WTC11 (cell line): ENCODE measurements around the gene FZD7. TPM values are rescaled to one million over a fixed set of nuclear protein-coding genes. Genes with fewer than 3 reads are reported as not detected.

ENCODE experiments used
- ATAC-seq: fragments of 200-7000 bp; cut with Tn5 transposase; 2 replicates; pipeline ENCODE4 v1.10.0; 2021; ENCODE audit warnings: mild to moderate bottlenecking, moderate library complexity
- CTCF ChIA-PET: fragments of 300-600 bp; sonication (Branson Sonifier 250); formaldehyde crosslinking; loops from one replicate; lab custom pipeline; 2021; ENCODE audit warnings: antibody characterized with exemption; lab: Charles Lee
- POLR2A ChIA-PET: fragments of 350-600 bp; sonication (Branson Sonifier 250); formaldehyde crosslinking; loops from one replicate; lab custom pipeline; 2021; ENCODE audit warnings: antibody characterized with exemption; lab: Charles Lee
- DNase-seq: peaks from one replicate; pipeline ENCODE4 v3.0.0; 2021; ENCODE audit warnings: low spot score
- H3K27ac Mint-ChIP-seq: 2 replicates; pipeline ENCODE4 v1.8.0; 2021; ENCODE audit warnings: mixed read lengths
- H3K27me3 Mint-ChIP-seq: 2 replicates; pipeline ENCODE4 v1.8.0; 2021; ENCODE audit warnings: low read depth, mild to moderate bottlenecking, moderate library complexity, mixed read lengths
- H3K36me3 Mint-ChIP-seq: 2 replicates; pipeline ENCODE4 v1.8.0; 2021; ENCODE audit warnings: mixed read lengths
- H3K4me1 Mint-ChIP-seq: 2 replicates; pipeline ENCODE4 v1.8.0; 2022; ENCODE audit warnings: mixed read lengths
- H3K4me3 Mint-ChIP-seq: 2 replicates; pipeline ENCODE4 v1.8.0; 2021; ENCODE audit warnings: mild to moderate bottlenecking, moderate library complexity, mixed read lengths
- H3K9me3 Mint-ChIP-seq: 2 replicates; pipeline ENCODE4 v1.8.0; 2021; ENCODE audit warnings: mixed read lengths
- AFF4 ChIP-seq: sonication (generic); formaldehyde crosslinking; IDR thresholded peaks from 2 replicates; pipeline ENCODE4 v1.8.1; 2023; ENCODE audit warnings: mild to moderate bottlenecking, missing genetic modification reagents, borderline replicate concordance
- ATF6 ChIP-seq: sonication (generic); formaldehyde crosslinking; IDR thresholded peaks from 2 replicates; pipeline ENCODE4 v1.8.1; 2023; ENCODE audit warnings: mild to moderate bottlenecking, missing genetic modification reagents
- CREB1 ChIP-seq: sonication (generic); formaldehyde crosslinking; IDR thresholded peaks from 2 replicates; pipeline ENCODE4 v1.8.0; 2023; ENCODE audit warnings: mild to moderate bottlenecking, missing genetic modification reagents
- EMX1 ChIP-seq: fragments of 250-450 bp; sonication (Bioruptor Pico); IDR thresholded peaks from 2 replicates; pipeline ENCODE4 v1.8.0; 2021; ENCODE audit warnings: mild to moderate bottlenecking
- FOXP1 ChIP-seq: sonication (generic); formaldehyde crosslinking; IDR thresholded peaks from 2 replicates; pipeline ENCODE4 v1.8.0; 2022; ENCODE audit warnings: missing genetic modification reagents, mild to moderate bottlenecking, moderate library complexity, borderline replicate concordance
- HMGA2 ChIP-seq: fragments of 250-450 bp; sonication (Bioruptor Pico); IDR thresholded peaks from 2 replicates; pipeline ENCODE4 v1.4.0; 2021; ENCODE audit warnings: mild to moderate bottlenecking, moderate library complexity
- NFYB ChIP-seq: sonication (generic); formaldehyde crosslinking; conservative IDR thresholded peaks from 2 replicates; pipeline ENCODE4 v1.8.0; 2022; ENCODE audit warnings: low read depth, missing genetic modification reagents
- PRRX2 ChIP-seq: fragments of 250-450 bp; sonication (Bioruptor Pico); IDR thresholded peaks from 2 replicates; pipeline ENCODE4 v1.8.0; 2021; ENCODE audit warnings: mild to moderate bottlenecking
- SMAD3 ChIP-seq: sonication (generic); formaldehyde crosslinking; IDR thresholded peaks from 2 replicates; pipeline ENCODE4 v1.8.0; 2022; ENCODE audit warnings: missing genetic modification reagents, mild to moderate bottlenecking, borderline replicate concordance
- TEAD1 ChIP-seq: sonication (generic); formaldehyde crosslinking; IDR thresholded peaks from 2 replicates; pipeline ENCODE4 v1.8.0; 2022; ENCODE audit warnings: mild to moderate bottlenecking, missing genetic modification reagents
- TEAD4 ChIP-seq: sonication (generic); formaldehyde crosslinking; IDR thresholded peaks from 2 replicates; pipeline ENCODE4 v1.8.0; 2022; ENCODE audit warnings: mild to moderate bottlenecking, missing genetic modification reagents
- TP53 ChIP-seq: sonication (generic); formaldehyde crosslinking; IDR thresholded peaks from 2 replicates; pipeline ENCODE4 v1.8.1; 2023; ENCODE audit warnings: mild to moderate bottlenecking, missing genetic modification reagents
- ZNF121 ChIP-seq: sonication (generic); formaldehyde crosslinking; IDR thresholded peaks from 2 replicates; pipeline ENCODE4 v1.8.0; 2023; ENCODE audit warnings: missing genetic modification reagents
- ZNF263 ChIP-seq: sonication (generic); formaldehyde crosslinking; IDR thresholded peaks from 2 replicates; pipeline ENCODE4 v1.8.1; 2022; ENCODE audit warnings: low read depth, mild to moderate bottlenecking, moderate library complexity, missing genetic modification reagents
- total RNA-seq: library from RNA; stranded (reverse); gene quantifications from 3 replicates; pipeline ENCODE4 v1.2.3, GENCODE V29; 2021
- TF ChIP-seq, protein P1 (sequence below): sonication (generic); formaldehyde crosslinking; IDR thresholded peaks from 2 replicates; pipeline ENCODE4 v1.8.0; 2023; ENCODE audit warnings: mild to moderate bottlenecking, missing genetic modification reagents
- TF ChIP-seq, protein P2 (sequence below): sonication (generic); formaldehyde crosslinking; IDR thresholded peaks from 2 replicates; pipeline ENCODE4 v1.8.1; 2023; ENCODE audit warnings: mild to moderate bottlenecking, missing genetic modification reagents, moderate library complexity
- TF ChIP-seq, protein P3 (sequence below): sonication (generic); formaldehyde crosslinking; conservative IDR thresholded peaks from 2 replicates; pipeline ENCODE4 v1.8.1; 2022; ENCODE audit warnings: mild to moderate bottlenecking, missing genetic modification reagents
- TF ChIP-seq, protein P4 (sequence below): sonication (generic); formaldehyde crosslinking; IDR thresholded peaks from 2 replicates; pipeline ENCODE4 v1.8.1; 2022; ENCODE audit warnings: mild to moderate bottlenecking, missing genetic modification reagents, moderate library complexity, borderline replicate concordance

The FZD7 gene
- total RNA-seq, 1 experiment from 2014 or later, result 153 TPM

- TF ChIP-seq, protein P1, sequence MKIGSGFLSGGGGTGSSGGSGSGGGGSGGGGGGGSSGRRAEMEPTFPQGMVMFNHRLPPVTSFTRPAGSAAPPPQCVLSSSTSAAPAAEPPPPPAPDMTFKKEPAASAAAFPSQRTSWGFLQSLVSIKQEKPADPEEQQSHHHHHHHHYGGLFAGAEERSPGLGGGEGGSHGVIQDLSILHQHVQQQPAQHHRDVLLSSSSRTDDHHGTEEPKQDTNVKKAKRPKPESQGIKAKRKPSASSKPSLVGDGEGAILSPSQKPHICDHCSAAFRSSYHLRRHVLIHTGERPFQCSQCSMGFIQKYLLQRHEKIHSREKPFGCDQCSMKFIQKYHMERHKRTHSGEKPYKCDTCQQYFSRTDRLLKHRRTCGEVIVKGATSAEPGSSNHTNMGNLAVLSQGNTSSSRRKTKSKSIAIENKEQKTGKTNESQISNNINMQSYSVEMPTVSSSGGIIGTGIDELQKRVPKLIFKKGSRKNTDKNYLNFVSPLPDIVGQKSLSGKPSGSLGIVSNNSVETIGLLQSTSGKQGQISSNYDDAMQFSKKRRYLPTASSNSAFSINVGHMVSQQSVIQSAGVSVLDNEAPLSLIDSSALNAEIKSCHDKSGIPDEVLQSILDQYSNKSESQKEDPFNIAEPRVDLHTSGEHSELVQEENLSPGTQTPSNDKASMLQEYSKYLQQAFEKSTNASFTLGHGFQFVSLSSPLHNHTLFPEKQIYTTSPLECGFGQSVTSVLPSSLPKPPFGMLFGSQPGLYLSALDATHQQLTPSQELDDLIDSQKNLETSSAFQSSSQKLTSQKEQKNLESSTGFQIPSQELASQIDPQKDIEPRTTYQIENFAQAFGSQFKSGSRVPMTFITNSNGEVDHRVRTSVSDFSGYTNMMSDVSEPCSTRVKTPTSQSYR (CRISPR knock-in tag), result no peak
- TF ChIP-seq ZNF121 (CRISPR knock-in tag) (no peak), ATF6 (CRISPR knock-in tag) (no peak), TEAD1 (CRISPR knock-in tag) (no peak), ZNF263 (CRISPR knock-in tag) (no peak), AFF4 (CRISPR knock-in tag) (no peak)
- TF ChIP-seq, protein P2, sequence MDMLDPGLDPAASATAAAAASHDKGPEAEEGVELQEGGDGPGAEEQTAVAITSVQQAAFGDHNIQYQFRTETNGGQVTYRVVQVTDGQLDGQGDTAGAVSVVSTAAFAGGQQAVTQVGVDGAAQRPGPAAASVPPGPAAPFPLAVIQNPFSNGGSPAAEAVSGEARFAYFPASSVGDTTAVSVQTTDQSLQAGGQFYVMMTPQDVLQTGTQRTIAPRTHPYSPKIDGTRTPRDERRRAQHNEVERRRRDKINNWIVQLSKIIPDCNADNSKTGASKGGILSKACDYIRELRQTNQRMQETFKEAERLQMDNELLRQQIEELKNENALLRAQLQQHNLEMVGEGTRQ (CRISPR knock-in tag), result no peak
These were observed 17.0 kb upstream of the FZD7 start (continued) for GRCh38 chr2:202016579-202017227.

DNA sequence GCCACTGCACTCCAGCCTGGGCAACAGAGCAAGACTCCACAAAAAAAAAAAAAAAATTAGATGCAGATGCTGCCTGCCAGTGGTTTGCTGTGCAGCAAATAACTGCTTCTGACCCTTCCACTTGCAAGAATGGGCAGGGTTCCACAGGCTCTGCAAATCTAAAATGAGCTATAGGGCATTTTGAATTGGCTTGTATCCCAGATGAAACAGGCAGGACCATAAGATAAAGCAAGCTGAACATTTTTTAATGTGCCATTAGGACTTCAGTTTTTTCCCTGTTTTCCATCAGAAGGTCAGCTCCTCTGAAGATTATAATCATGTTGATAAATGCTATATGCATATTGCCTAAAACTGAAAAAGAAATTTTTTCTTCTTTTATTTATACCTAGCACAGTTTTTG, 15.7 kb upstream of the FZD7 start:
- H3K4me1 Mint-ChIP-seq, result peaks cover 39% of the 10 kb centered on the region
- H3K9me3 Mint-ChIP-seq, result no peaks in the 10 kb centered on the region
- H3K4me3 Mint-ChIP-seq, result no peak overlapping the region
- H3K36me3 Mint-ChIP-seq, result no peaks in the 10 kb centered on the region
- DNase-seq, result no peak
- H3K27ac Mint-ChIP-seq, result no peak overlapping the region
- no peak for ATAC-seq
- CTCF ChIA-PET, result interaction anchor here (1.2 to 1.9 kb wide), 2 partner anchors 15 to 21 kb away, joined by 3 to 4 read pairs; no protein-coding TSS in a partner anchor
- peaks cover 39% of the 10 kb centered on the region for H3K27me3 Mint-ChIP-seq
- POLR2A ChIA-PET, result interaction anchor here (1.7 kb wide), 1 partner anchor 12 kb away, joined by 4 read pairs; no protein-coding TSS in a partner anchor
- TF ChIP-seq, protein P3, sequence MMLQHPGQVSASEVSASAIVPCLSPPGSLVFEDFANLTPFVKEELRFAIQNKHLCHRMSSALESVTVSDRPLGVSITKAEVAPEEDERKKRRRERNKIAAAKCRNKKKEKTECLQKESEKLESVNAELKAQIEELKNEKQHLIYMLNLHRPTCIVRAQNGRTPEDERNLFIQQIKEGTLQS (CRISPR knock-in tag), result no peak
- TF ChIP-seq, protein P4, sequence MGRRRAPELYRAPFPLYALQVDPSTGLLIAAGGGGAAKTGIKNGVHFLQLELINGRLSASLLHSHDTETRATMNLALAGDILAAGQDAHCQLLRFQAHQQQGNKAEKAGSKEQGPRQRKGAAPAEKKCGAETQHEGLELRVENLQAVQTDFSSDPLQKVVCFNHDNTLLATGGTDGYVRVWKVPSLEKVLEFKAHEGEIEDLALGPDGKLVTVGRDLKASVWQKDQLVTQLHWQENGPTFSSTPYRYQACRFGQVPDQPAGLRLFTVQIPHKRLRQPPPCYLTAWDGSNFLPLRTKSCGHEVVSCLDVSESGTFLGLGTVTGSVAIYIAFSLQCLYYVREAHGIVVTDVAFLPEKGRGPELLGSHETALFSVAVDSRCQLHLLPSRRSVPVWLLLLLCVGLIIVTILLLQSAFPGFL (CRISPR knock-in tag), result no peak
- no peak for TF ChIP-seq SMAD3 (CRISPR knock-in tag)
- no peak for TF ChIP-seq CREB1 (CRISPR knock-in tag)
- no peak for TF ChIP-seq TEAD4 (CRISPR knock-in tag)
- TF ChIP-seq, protein P1 (CRISPR knock-in tag), result no peak
- TF ChIP-seq HMGA2 (CRISPR knock-in tag), result no peak
- TF ChIP-seq TP53, result no peak
- no peak for TF ChIP-seq PRRX2 (CRISPR knock-in tag)
- no peak for TF ChIP-seq EMX1 (CRISPR knock-in tag)
- no peak for TF ChIP-seq FOXP1
- TF ChIP-seq NFYB (CRISPR knock-in tag), result no peak
